GM21447 (cell line): Measurements from ENCODE around the gene ZRANB3.

Experiments used
- ATAC-seq: cut with Tn5 transposase; IDR thresholded peaks from one replicate; pipeline ENCODE4 v1.9.1; 2021; ENCODE audit not compliant: unreplicated experiment

Gene ZRANB3

GRCh38 chr2:135182601-135183000 lies 348.4 kb downstream of the ZRANB3 start:
- ATAC-seq: no peak

GRCh38 chr2:135182190-135182589 lies 348.8 kb downstream of the ZRANB3 start:
- ATAC-seq: no peak

- ATAC-seq: no peak
Measured at GRCh38 chr2:135179689-135180088, 351.3 kb downstream of the ZRANB3 start.

GRCh38 chr2:135175177-135175576 lies 355.8 kb downstream of the ZRANB3 start:
- ATAC-seq: no peak

GRCh38 chr2:135174810-135175093 lies 356.3 kb downstream of the ZRANB3 start:
- ATAC-seq: no peak

- no peak for ATAC-seq
Measured at GRCh38 chr2:135174049-135174809, 356.8 kb downstream of the ZRANB3 start.

GRCh38 chr2:135169900-135170753 lies 360.9 kb downstream of the ZRANB3 start:
- no peak for ATAC-seq

GRCh38 chr2:135168204-135168856 lies 362.7 kb downstream of the ZRANB3 start:
- ATAC-seq: no peak

GRCh38 chr2:135167273-135167672 lies 363.7 kb downstream of the ZRANB3 start:
- ATAC-seq: no peak

- no peak for ATAC-seq
Measured at GRCh38 chr2:135164431-135164830, 366.6 kb downstream of the ZRANB3 start.

- no peak for ATAC-seq
Measured at GRCh38 chr2:135163901-135164300, 367.1 kb downstream of the ZRANB3 start.

- no peak for ATAC-seq
Measured at GRCh38 chr2:135163306-135163705, 367.7 kb downstream of the ZRANB3 start.

- no peak for ATAC-seq
Measured at GRCh38 chr2:135162786-135163185, 368.2 kb downstream of the ZRANB3 start.

- ATAC-seq: no peak
Measured at GRCh38 chr2:135162377-135162776, 368.6 kb downstream of the ZRANB3 start.

GRCh38 chr2:135159191-135159590 lies 371.8 kb downstream of the ZRANB3 start:
- ATAC-seq: no peak

GRCh38 chr2:135157856-135158255 lies 373.2 kb downstream of the ZRANB3 start:
- no peak for ATAC-seq

- ATAC-seq: no peak
Measured at GRCh38 chr2:135154962-135155361, 376.1 kb downstream of the ZRANB3 start.

- no peak for ATAC-seq
Measured at GRCh38 chr2:135152361-135152760, 378.7 kb downstream of the ZRANB3 start.

- no peak for ATAC-seq
Measured at GRCh38 chr2:135151615-135152014, 379.4 kb downstream of the ZRANB3 start.

- no peak for ATAC-seq
Measured at GRCh38 chr2:135150725-135151124, 380.3 kb downstream of the ZRANB3 start.

- no peak for ATAC-seq
Measured at GRCh38 chr2:135149251-135149650, 381.8 kb downstream of the ZRANB3 start.

GRCh38 chr2:135144343-135144742 lies 386.7 kb downstream of the ZRANB3 start:
- ATAC-seq: no peak
